ENCODE results near the gene CAMK1D.

The CAMK1D gene

GRCh38 chr10:12684784-12685183 is 335.4 kb downstream of the CAMK1D start:
- Histone ChIP-seq H3K9ac (ENCODE audit: low read depth, low read length) (no peak overlapping the region), H3K4me1 (ENCODE audit: insufficient read depth, low read length) (peaks cover 21% of the 10 kb centered on the region), H3K4me3 (ENCODE audit: low read depth in 1 of 2, low read length in 2 of 2) (no peak overlapping the region), H3K27me3 (ENCODE audit: insufficient read depth, low read length, poor library complexity) (no peaks in the 10 kb centered on the region), H4K20me1 (ENCODE audit: insufficient read depth, low read length) (0 out of 2 replicates have a peak, but pooled peaks cover 4% of the 10 kb centered on the region), H3K36me3 (ENCODE audit: insufficient read depth, low read length) (no peaks in the 10 kb centered on the region), H2AFZ (ENCODE audit: low read depth, low read length) (no peak overlapping the region), H3K9me3 (ENCODE audit: insufficient read depth, low read length, severe bottlenecking) (no peaks in the 10 kb centered on the region), H3K4me2 (ENCODE audit: insufficient read depth, low read length) (no peak overlapping the region), H3K27ac (ENCODE audit: low read length) (no peak overlapping the region), H3K79me2 (ENCODE audit: insufficient read depth, low read length) (no peaks in the 10 kb centered on the region)
- ATAC-seq (ENCODE audit: insufficient read depth, low read depth): no peak
- DNase-seq: no peak
- TF ChIP-seq, protein P1, sequence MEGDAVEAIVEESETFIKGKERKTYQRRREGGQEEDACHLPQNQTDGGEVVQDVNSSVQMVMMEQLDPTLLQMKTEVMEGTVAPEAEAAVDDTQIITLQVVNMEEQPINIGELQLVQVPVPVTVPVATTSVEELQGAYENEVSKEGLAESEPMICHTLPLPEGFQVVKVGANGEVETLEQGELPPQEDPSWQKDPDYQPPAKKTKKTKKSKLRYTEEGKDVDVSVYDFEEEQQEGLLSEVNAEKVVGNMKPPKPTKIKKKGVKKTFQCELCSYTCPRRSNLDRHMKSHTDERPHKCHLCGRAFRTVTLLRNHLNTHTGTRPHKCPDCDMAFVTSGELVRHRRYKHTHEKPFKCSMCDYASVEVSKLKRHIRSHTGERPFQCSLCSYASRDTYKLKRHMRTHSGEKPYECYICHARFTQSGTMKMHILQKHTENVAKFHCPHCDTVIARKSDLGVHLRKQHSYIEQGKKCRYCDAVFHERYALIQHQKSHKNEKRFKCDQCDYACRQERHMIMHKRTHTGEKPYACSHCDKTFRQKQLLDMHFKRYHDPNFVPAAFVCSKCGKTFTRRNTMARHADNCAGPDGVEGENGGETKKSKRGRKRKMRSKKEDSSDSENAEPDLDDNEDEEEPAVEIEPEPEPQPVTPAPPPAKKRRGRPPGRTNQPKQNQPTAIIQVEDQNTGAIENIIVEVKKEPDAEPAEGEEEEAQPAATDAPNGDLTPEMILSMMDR (IDR thresholded peaks at IDR 0.05; ENCODE audit: borderline replicate concordance, extremely low read depth, low read length, poor library complexity, severe bottlenecking): no peak
- TF ChIP-seq EZH2 (IDR thresholded peaks at IDR 0.05; ENCODE audit: borderline replicate concordance, low read depth, low read length, severe bottlenecking): no peak

DNA sequence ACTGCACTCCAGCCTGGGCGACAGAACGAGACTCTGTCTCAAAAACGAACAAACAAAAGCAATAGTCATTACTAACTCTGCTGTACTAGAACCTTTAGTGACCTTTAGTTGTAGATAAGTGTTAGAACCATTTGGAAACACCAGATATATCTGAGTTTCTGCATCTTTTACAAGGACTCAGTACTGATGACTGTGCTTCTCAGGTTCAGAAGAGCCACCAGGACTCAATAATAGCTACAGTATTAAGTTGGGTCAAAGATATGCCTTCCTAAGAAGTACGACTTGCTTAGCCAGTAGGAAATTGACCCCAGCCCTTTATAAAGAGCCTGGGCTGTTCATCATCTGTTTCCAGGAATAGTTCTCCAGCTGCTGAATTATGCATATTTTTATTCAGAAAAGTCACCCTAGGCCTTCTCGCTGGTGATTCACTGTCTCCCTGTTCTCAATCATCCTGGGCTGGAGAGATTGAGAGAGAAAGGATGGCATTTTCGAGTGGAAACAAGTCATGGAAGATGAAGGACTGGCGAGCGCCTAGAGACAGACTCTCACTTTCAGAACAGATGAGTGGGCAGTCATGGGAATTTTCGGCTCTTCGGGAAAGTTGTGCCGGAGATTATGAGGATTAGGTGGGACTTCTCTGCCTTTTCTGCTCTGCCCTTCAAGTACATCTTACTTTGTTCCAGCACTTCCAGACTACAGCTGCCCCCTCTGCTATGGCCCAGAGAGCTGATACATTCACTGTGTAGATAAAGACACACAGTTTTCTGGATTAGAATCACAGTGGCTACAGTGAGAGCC is 336.1 kb downstream of the CAMK1D start:
- Histone ChIP-seq H3K4me1 (ENCODE audit: insufficient read depth, low read length) (peaks cover 20% of the 10 kb centered on the region), H3K9me3 (ENCODE audit: insufficient read depth, low read length, severe bottlenecking) (no peaks in the 10 kb centered on the region), H3K9ac (ENCODE audit: low read depth, low read length) (no peak overlapping the region), H3K4me3 (ENCODE audit: low read depth in 1 of 2, low read length in 2 of 2) (no peak overlapping the region), H2AFZ (ENCODE audit: low read depth, low read length) (no peak overlapping the region), H3K27me3 (ENCODE audit: insufficient read depth, low read length, poor library complexity) (no peaks in the 10 kb centered on the region), H3K4me2 (ENCODE audit: insufficient read depth, low read length) (no peak overlapping the region), H3K79me2 (ENCODE audit: insufficient read depth, low read length) (no peaks in the 10 kb centered on the region), H3K36me3 (ENCODE audit: insufficient read depth, low read length) (no peaks in the 10 kb centered on the region), H3K27ac (ENCODE audit: low read length) (no peak overlapping the region), H4K20me1 (ENCODE audit: insufficient read depth, low read length) (0 out of 2 replicates have a peak, but pooled peaks cover 4% of the 10 kb centered on the region)
- TF ChIP-seq, protein P1 (IDR thresholded peaks at IDR 0.05; ENCODE audit: borderline replicate concordance, extremely low read depth, low read length, poor library complexity, severe bottlenecking): no peak
- TF ChIP-seq EZH2 (IDR thresholded peaks at IDR 0.05; ENCODE audit: borderline replicate concordance, low read depth, low read length, severe bottlenecking): no peak
- ATAC-seq (ENCODE audit: insufficient read depth, low read depth) (no peak), DNase-seq (no peak)

GRCh38 chr10:12687996-12688395 is 338.6 kb downstream of the CAMK1D start:
- Histone ChIP-seq H3K4me1 (ENCODE audit: insufficient read depth, low read length) (no peaks in the 10 kb centered on the region), H3K9me3 (ENCODE audit: insufficient read depth, low read length, severe bottlenecking) (no peaks in the 10 kb centered on the region), H3K79me2 (ENCODE audit: insufficient read depth, low read length) (no peaks in the 10 kb centered on the region), H3K4me2 (ENCODE audit: insufficient read depth, low read length) (no peak overlapping the region), H3K36me3 (ENCODE audit: insufficient read depth, low read length) (no peaks in the 10 kb centered on the region), H2AFZ (ENCODE audit: low read depth, low read length) (no peak overlapping the region), H3K9ac (ENCODE audit: low read depth, low read length) (no peak overlapping the region), H3K27me3 (ENCODE audit: insufficient read depth, low read length, poor library complexity) (no peaks in the 10 kb centered on the region), H3K4me3 (ENCODE audit: low read depth in 1 of 2, low read length in 2 of 2) (no peak overlapping the region), H4K20me1 (ENCODE audit: insufficient read depth, low read length) (no peaks in the 10 kb centered on the region), H3K27ac (ENCODE audit: low read length) (no peak overlapping the region)
- TF ChIP-seq EZH2 (IDR thresholded peaks at IDR 0.05; ENCODE audit: borderline replicate concordance, low read depth, low read length, severe bottlenecking): no peak
- TF ChIP-seq, protein P1 (IDR thresholded peaks at IDR 0.05; ENCODE audit: borderline replicate concordance, extremely low read depth, low read length, poor library complexity, severe bottlenecking): no peak
- no peak for DNase-seq
- no peak for ATAC-seq (ENCODE audit: insufficient read depth, low read depth)

All from DND-41 (cell line).